ENCODE results near the gene SOAT1. TPM values are rescaled to one million over a fixed set of nuclear protein-coding genes. Genes with fewer than 3 reads are reported as not detected.

The SOAT1 gene
- polyA plus RNA-seq (2012; ENCODE audit: insufficient read length, low read depth), result 4.4 TPM

DNA sequence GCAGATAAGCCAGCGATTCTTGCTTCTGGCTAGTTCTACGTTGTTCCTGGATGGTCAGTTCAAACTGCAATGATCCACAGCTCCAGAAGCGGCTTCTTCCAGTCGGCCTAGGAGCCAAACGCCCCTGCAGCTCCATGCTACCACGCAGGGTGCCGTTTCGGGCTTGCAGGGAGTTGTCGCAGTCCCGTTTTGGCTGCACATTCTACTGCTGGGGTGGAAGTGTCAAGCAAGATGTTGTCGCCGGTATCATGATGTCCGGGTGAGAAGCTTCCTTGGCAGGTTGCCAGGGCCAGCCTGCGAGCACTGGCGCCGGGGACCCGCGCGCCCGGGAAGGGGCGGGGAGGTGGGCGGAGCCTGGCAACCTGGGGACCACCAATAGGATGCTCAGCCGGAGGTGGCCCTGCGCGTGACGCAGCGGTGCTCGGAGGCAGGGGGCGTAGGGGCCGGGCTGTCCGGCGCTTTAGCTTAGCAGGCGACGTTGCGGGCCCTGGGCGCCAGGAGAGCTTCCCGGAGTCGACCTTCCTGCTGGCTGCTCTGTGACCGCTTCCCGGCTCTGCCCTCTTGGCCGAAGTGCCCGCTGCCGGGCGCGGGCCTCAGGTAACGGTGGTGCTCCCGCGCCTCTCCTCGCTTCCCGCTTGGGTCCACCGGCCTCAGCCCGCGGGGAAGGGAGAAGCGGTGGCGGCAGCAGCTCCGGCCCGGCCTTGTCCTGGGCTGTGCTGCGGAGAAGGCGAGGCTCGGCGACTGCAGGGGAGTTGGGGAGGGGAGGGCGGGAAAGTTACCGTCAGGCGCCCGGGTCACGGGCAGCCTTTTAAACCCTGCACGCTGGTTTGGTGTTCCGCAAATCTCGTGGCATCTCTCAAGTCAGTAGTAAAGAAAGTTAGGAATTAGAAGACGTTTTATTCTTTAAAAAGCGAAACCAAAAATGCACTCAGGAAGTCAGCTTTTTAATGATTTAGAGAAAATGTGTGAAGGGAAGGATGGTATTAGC is at the start of gene SOAT1:
Gene SOAT1, plus strand, starts transcription at position 458 of the 988 bp plus-strand sequence. CDS start 8,888 bp downstream, outside the sequence.
- TF ChIP-seq FOXP2 (optimal IDR thresholded peaks at IDR 0.05; ENCODE audit: borderline replicate concordance, extremely low read depth, extremely low read length, insufficient read depth), result peak; percentile 57
- peak; percentile 90 for TF ChIP-seq TAF1 (IDR thresholded peaks at IDR 0.05; ENCODE audit: borderline replicate concordance, insufficient read depth, low read length)
- peak; percentile 74; the same call in 1 of the 2 replicates for TF ChIP-seq SIN3A (IDR thresholded peaks at IDR 0.05; ENCODE audit: borderline replicate concordance, insufficient read depth, low read length)
- TF ChIP-seq POLR2AphosphoS5 (IDR thresholded peaks at IDR 0.05; ENCODE audit: low read depth, low read length), result peak; percentile 94
- TF ChIP-seq REST (IDR thresholded peaks at IDR 0.05; ENCODE audit: insufficient read depth in 1 of 2, low read depth in 2 of 2, low read length in 2 of 2), result no peak

DNA sequence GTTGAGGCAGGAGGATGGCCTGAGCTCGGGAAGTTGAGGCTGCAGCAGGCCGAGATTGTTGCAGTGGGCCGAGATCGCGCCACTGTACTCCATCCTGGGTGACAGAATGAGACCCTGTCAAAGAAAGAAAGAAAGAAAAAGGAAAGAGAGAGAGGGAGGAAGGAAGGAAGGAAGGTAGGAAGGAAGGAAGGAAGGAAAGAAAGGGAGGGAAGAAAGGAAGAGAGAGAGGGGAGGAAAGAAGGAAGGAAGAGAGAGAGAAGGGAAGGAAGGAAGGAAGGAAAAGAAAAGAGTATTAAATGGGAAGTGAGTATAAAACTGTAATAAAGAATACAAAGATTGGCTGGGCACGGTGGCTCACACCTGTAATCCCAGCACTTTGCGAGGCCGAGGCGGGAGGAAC is 45.7 kb upstream of the SOAT1 start:
- TF ChIP-seq REST (IDR thresholded peaks at IDR 0.05; ENCODE audit: insufficient read depth in 1 of 2, low read depth in 2 of 2, low read length in 2 of 2), result no peak
- TF ChIP-seq FOXP2 (optimal IDR thresholded peaks at IDR 0.05; ENCODE audit: borderline replicate concordance, extremely low read depth, extremely low read length, insufficient read depth), result no peak
- no peak for TF ChIP-seq TAF1 (IDR thresholded peaks at IDR 0.05; ENCODE audit: borderline replicate concordance, insufficient read depth, low read length)
- TF ChIP-seq POLR2AphosphoS5 (IDR thresholded peaks at IDR 0.05; ENCODE audit: low read depth, low read length), result no peak
- TF ChIP-seq SIN3A (IDR thresholded peaks at IDR 0.05; ENCODE audit: borderline replicate concordance, insufficient read depth, low read length), result no peak

DNA sequence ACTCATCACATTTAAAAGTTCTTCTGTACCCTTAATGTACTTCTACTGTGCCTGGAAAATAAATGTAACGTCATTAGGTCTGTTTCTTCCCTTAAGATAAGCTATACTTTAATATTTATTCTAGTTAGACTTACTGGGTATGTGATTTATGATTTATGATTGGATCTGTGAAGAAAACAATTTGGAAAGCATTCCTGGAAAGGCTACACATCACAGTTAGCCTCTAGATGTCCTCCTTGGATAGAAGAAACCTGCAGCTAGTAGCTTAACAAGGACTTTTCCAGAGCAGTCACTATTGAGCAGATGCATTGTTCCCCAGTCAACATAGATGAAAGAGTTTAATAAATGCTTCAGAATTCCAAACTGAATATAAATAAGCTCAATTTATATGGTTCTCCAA is 41.9 kb upstream of the SOAT1 start:
- TF ChIP-seq REST (IDR thresholded peaks at IDR 0.05; ENCODE audit: insufficient read depth in 1 of 2, low read depth in 2 of 2, low read length in 2 of 2) (no peak), POLR2AphosphoS5 (IDR thresholded peaks at IDR 0.05; ENCODE audit: low read depth, low read length) (no peak), SIN3A (IDR thresholded peaks at IDR 0.05; ENCODE audit: borderline replicate concordance, insufficient read depth, low read length) (no peak), FOXP2 (optimal IDR thresholded peaks at IDR 0.05; ENCODE audit: borderline replicate concordance, extremely low read depth, extremely low read length, insufficient read depth) (no peak), TAF1 (IDR thresholded peaks at IDR 0.05; ENCODE audit: borderline replicate concordance, insufficient read depth, low read length) (no peak)

GRCh38 chr1:179252606-179253005 is 41.0 kb upstream of the SOAT1 start:
- TF ChIP-seq POLR2AphosphoS5 (IDR thresholded peaks at IDR 0.05; ENCODE audit: low read depth, low read length) (no peak), FOXP2 (optimal IDR thresholded peaks at IDR 0.05; ENCODE audit: borderline replicate concordance, extremely low read depth, extremely low read length, insufficient read depth) (no peak), TAF1 (IDR thresholded peaks at IDR 0.05; ENCODE audit: borderline replicate concordance, insufficient read depth, low read length) (no peak), SIN3A (IDR thresholded peaks at IDR 0.05; ENCODE audit: borderline replicate concordance, insufficient read depth, low read length) (no peak), REST (IDR thresholded peaks at IDR 0.05; ENCODE audit: insufficient read depth in 1 of 2, low read depth in 2 of 2, low read length in 2 of 2) (no peak)
